MV-4-11 (cell line): ENCODE data around the gene GREB1.

Experiments used
- DNase-seq: peaks from one replicate; lab custom pipeline; 2025; lab: John Stamatoyannopoulos, UW

Gene GREB1

DNA sequence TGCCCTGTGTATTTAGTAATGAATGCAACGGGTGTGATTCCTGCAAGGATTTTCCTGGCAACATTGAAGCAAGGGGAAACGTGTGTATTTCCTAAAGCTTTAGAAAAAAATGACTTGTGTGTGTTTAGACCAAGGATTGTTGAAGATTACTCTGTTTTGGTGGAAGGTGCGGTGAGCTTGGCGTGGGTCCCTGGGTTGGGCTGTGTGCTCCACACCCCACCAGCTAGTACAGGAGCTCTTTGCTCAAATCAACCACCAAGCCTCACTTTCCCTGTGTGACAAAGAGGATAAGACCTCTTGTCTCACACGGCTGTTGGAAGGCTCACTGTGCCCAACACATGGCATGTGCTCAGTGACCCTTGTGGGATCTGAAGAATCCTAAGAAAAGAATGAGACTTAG, 21.4 kb upstream of the GREB1 start:
- DNase-seq = no peak

DNA sequence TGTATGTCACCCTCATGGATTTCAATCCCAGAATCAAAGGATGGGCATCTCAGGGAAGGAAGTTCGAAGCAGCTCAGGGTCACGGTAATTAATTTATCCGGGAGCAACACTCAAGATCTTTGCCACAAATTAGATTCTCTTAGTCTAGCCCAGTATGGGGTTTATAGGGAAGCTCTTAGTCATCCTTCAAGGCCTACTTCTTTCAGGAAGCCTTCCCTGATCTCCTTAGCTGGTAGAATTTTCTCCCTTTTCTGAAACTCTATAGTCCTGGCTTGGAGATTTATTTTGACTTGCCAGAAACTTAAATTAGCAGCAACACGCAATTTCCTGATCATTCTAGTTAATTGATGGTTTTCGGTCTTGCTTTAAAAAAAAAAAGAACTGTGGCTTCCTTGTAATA, 20.5 kb upstream of the GREB1 start:
- DNase-seq = no peak

- no peak for DNase-seq
Observed at GRCh38 chr2:11514081-11514730, 19.6 kb upstream of the GREB1 start.

DNA sequence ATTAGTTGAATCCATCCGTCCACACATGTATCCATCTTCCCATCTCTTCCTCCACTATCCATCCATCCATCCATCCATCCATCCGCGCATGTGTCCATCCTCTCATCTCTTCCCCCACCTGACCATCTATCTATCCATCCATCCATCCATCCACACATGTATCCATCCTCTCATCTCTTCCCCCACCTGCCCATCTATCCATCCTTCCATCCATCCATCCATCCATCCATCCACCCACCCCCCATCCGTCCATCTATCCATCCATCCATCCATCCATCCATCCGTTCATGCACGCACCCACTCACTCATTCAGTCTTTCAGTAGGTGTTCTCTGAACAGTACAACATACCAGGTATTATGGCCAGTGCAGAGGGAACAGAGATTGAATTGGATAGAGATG, 18.9 kb upstream of the GREB1 start:
- DNase-seq = no peak

- DNase-seq = no peak
Observed at GRCh38 chr2:11515490-11515981, 18.3 kb upstream of the GREB1 start.

DNA sequence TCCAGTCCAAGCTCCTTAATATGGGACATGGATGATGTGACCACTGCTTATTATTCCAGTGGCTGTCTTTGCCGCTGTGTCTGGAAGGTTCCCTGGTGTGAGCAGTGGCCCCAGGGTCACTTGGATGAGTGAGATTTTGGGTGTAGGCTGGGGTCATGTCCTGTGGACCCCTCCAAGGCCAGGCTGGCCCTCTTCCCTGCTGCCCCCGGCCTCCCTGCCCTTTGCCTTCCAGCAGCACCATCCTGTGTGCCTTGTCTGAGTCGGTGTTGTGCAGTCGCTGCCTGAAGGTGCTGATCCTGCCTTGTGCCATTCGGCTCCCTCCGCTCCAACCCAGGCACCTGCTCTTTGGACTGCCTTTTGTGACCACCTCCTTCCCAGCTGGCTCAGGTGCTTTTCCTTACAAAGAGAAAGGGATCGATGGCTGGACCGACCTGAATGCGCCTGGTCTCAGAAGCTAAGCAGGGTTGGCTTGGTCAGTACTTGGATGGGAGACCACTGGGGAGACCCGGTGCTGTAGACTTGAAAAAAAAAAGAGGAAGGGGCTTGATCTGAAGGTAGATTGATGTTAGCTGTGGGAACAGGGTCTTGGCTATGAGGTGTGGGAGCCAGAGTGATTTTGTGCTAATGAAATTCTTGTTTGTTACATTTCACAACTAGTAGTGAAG, 16.7 kb upstream of the GREB1 start:
- DNase-seq = no peak

DNA sequence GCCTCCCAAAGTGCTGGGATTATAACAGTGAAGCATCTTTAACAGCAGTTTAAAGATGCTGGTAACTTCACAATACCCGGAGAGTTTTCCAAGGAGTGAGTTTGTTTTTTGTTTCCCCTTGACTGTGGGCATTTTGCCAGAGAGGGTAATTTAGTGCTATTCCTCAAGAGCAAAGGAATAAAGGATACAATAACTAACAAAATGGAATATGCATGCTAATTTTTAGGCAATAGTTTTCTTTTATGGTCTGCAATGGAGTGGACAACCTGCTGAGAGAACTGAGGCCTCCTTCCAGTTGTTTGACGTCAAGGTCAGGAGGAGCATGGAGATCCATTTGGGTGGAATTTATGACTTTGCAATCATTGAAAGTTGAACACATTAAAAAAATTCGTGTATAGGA, 15.9 kb upstream of the GREB1 start:
- no peak for DNase-seq

- no peak for DNase-seq
Observed at GRCh38 chr2:11520092-11520693, 13.7 kb upstream of the GREB1 start.

DNA sequence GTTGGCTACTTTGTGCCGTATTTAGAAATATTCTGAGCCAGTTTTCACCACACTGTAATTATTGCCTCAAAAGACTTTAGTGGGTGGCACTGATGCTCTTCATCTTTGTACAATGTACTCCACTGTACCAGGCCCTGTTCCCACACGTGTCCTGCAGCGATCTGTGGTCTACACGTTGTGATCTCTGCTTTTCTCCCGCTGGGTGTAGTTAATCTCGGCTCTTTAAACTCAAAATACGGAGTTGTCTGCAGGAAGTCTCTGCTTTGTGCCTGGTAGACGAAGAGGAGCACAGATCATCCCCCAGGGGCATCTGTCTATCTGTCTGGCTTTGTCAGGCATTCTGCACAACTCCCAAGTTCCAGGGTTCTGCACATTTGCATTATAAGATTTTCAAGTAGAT, 12.1 kb upstream of the GREB1 start:
- no peak for DNase-seq

DNA sequence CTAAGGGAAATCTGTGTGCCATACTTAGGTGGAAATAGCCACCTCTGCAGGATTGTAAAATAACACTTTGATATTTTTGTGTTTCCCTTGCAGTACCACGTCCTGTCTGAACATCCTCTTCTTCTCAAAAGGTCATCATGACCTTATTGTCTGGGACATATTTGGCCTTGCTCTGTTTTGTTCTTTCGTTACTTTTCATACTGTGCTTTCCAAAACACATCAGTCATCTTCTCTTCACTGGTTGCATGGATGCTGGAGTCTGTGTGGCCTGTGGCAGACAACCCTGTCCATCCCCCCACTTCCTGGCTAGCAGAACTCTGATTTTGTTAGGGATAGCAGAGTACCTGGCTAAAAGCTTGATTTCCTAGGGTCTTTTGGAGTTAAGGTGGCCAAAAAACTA, 9.4 kb upstream of the GREB1 start:
- no peak for DNase-seq

GRCh38 chr2:11525762-11526161, 8.1 kb upstream of the GREB1 start:
- no peak for DNase-seq

DNA sequence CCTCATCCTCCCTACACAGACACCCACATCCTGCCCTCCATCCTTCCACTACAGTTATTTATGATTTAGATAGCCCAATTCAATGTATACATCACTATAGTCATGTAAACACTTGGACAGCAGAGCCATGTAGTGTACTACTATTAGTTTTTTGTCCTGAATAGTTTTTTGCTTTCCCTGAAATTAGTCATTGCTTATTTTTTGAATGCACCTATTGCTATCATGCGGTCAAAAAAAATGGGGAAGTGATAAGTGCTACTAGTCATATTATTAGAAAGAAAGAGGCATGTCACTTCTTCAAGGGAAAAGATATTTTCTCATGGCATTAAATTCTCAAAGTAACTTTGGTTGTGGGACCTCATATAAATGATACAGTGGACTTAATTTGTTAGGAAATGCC, 6.8 kb upstream of the GREB1 start:
- DNase-seq = peak; percentile 54

DNA sequence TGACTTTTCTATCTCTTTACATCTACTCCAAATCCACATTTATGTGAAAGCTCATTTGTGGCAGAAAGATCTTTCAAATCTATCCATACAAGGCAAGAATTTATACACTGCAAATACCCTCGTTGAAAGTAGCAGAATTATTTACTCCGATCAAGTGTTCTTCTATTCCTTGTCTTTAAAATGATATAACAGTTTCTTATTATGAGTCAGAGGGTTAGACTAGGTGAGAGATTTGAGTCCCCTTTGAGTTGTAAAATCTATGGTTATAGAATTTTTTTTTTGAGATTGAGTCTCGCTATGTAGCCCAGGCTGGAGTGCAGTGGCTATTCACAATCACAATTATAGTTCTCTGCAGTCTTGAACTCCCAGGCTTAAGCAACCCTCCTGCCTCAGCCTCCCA, 5.6 kb upstream of the GREB1 start:
- DNase-seq = no peak

- DNase-seq = no peak
Observed at GRCh38 chr2:11530864-11531465, 2.9 kb upstream of the GREB1 start.

DNA sequence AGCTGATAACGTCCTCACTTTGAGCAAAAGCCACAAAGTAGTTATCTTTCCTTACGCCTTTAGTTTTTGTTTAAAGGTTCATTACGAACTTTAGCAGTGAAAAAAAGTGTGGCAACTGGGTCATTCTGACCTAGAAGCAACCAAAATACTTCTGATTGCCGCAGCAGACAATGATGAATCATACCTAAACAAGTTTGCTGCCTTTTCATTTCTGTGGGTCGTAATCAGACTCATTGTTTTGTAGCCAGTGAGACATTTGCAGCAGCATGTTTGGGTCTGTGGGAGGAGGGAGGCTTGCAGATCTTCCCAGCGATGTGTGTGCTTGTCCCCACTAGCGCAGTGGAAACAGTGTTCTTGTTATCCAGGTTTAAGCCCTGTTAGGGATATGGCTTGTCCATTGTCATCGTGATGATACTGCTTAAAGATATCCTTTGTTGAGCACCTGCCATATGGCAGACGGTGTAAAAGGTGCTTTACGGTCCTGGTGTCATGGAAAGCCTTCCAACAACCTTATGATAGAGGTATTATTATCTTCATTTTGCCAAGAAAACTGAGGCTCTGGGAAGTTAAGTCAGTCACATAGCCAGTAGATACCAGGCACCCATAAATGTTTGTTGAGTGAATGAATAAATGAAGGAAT, 1.3 kb upstream of the GREB1 start:
- peak; percentile 33 for DNase-seq

DNA sequence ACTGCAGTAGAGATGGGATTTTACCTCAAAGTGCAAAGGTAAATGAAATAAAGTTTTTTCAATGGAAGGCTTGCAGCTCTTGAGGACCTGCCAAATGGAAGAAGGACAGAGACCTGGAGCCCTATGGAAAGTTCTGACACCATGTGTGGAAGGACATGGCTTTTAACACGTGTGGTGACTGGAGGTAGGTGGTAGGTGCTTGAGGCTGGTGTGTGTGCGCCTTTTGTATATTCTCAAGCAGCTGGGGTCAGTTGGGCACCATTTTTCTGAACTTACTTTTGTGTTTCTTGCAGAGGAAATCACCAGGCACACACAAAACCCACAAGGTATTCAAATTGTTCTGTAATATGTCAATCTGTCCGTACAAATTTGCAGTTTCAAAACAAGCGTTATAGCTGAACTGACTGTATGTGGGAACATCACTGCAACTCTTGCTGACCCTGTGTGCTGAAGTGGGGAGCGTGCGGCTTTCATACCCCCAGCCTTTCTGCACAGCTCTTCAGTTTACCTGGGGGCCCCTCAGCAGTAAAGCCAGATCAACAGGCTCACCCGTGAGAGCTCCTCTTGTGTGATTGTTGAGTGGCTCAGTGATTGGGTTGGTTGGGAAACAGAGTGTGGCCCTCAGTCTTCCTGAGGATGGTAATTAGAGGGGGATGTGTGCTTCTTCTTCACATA, 363 bp downstream of the GREB1 start:
- no peak for DNase-seq

- no peak for DNase-seq
Observed at GRCh38 chr2:11534746-11535484, 1.1 kb downstream of the GREB1 start.

DNA sequence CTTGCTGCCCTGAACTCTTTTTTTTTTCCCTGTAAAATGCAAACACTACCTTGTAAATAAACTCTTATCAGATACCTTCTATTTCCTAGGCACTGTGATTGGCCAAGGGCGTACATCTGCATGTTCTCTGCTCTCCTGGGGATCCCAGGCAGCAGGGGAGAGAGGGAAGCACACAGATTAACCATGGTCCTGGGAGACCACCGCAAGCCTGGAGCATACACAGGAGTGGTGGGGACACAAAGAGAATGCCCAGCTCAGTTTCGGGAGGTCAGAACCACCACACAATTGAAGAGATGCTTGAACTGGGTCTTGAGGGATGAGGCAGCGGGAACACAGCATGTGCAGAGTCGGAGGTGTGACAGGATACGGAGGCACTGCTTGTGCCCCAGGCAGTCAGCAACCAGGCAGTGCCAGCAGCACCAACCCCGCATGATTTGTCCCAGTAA, 2.1 kb downstream of the GREB1 start:
- DNase-seq = no peak

- no peak for DNase-seq
Observed at GRCh38 chr2:11537951-11538350, 4.1 kb downstream of the GREB1 start.

GRCh38 chr2:11539317-11540147, 5.7 kb downstream of the GREB1 start:
- no peak for DNase-seq
